ENCODE data around the gene AKAP13.

Gene AKAP13

GRCh38 chr15:85382942-85383341 lies 2.5 kb downstream of the AKAP13 start:
- H3K36me3 ChIP-seq (ENCODE audit: control insufficient read depth in 2 of 2, insufficient read depth in 1 of 2, low read length in 2 of 2) = peaks cover 0 to 8% of the 10 kb centered on the region in 2 experiments; a peak in 2 of 3 replicates
- ChIA-PET POLR2A (no interaction called here), CTCF (interaction anchor here (0.5 to 1.4 kb wide), 6 partner anchors 22 to 118 kb away, joined by 3 to 4 read pairs (median 3); no protein-coding TSS in a partner anchor)
- TF ChIP-seq ZNF449 (tag by site-specific recombination; IDR thresholded peaks at IDR 0.05) (no peak), PRDM2 (tag by site-specific recombination; IDR thresholded peaks at IDR 0.05; ENCODE audit: borderline replicate concordance) (no peak), EGR2 (tag by site-specific recombination; IDR thresholded peaks at IDR 0.05; ENCODE audit: low read depth) (peak; percentile 50; the same call in 1 of the 2 replicates), ZNF274 (IDR thresholded peaks at IDR 0.05; ENCODE audit: low read length) (no peak), ZNF274 (tag by site-specific recombination; IDR thresholded peaks at IDR 0.05; ENCODE audit: borderline replicate concordance) (no peak), KLF17 (tag by site-specific recombination; IDR thresholded peaks at IDR 0.05) (0 out of 2 replicates have a peak, but pooled peaks have one; percentile 1), ZFHX2 (tag by site-specific recombination; conservative IDR thresholded peaks at IDR 0.05) (peak; percentile 77), ZNF132 (tag by site-specific recombination; IDR thresholded peaks at IDR 0.05; ENCODE audit: borderline replicate concordance) (no peak), TRIM28 (IDR thresholded peaks at IDR 0.05; ENCODE audit: borderline replicate concordance, low read length) (no peak), MZF1 (tag by site-specific recombination; IDR thresholded peaks at IDR 0.05; ENCODE audit: borderline replicate concordance) (no peak), ZNF335 (tag by site-specific recombination; conservative IDR thresholded peaks at IDR 0.05) (no peak), IKZF3 (tag by site-specific recombination; IDR thresholded peaks at IDR 0.05) (no peak), HOXD13 (CRISPR knock-in tag; IDR thresholded peaks at IDR 0.05; ENCODE audit: borderline replicate concordance) (no peak)
- TF ChIP-seq, protein P1, sequence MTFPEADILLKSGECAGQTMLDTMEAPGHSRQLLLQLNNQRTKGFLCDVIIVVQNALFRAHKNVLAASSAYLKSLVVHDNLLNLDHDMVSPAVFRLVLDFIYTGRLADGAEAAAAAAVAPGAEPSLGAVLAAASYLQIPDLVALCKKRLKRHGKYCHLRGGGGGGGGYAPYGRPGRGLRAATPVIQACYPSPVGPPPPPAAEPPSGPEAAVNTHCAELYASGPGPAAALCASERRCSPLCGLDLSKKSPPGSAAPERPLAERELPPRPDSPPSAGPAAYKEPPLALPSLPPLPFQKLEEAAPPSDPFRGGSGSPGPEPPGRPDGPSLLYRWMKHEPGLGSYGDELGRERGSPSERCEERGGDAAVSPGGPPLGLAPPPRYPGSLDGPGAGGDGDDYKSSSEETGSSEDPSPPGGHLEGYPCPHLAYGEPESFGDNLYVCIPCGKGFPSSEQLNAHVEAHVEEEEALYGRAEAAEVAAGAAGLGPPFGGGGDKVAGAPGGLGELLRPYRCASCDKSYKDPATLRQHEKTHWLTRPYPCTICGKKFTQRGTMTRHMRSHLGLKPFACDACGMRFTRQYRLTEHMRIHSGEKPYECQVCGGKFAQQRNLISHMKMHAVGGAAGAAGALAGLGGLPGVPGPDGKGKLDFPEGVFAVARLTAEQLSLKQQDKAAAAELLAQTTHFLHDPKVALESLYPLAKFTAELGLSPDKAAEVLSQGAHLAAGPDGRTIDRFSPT (tag by site-specific recombination; IDR thresholded peaks at IDR 0.05) = no peak
- TF ChIP-seq, protein P2, sequence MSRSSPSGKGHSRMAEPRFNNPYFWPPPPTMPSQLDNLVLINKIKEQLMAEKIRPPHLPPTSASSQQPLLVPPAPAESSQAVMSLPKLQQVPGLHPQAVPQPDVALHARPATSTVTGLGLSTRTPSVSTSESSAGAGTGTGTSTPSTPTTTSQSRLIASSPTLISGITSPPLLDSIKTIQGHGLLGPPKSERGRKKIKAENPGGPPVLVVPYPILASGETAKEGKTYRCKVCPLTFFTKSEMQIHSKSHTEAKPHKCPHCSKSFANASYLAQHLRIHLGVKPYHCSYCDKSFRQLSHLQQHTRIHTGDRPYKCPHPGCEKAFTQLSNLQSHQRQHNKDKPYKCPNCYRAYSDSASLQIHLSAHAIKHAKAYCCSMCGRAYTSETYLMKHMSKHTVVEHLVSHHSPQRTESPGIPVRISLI (tag by site-specific recombination; IDR thresholded peaks at IDR 0.05) = no peak
- H3K9me3 ChIP-seq (ENCODE audit: control insufficient read depth, insufficient read depth, low read depth, low read length) = no peaks in the 10 kb centered on the region
- H3K27ac ChIP-seq (ENCODE audit: extremely low read depth, low read depth, low read length) = no peak overlapping the region
- peaks cover 20% of the 10 kb centered on the region for H3K4me1 ChIP-seq (ENCODE audit: control insufficient read depth, insufficient read depth, low read length)
- no peak overlapping the region for H3K4me3 ChIP-seq (ENCODE audit: low read depth, low read length)

Data from HEK293 (cell line).